Adrenal gland (tissue), 12 donors: ENCODE measurements around the gene CEP152. TPM values are rescaled to one million over a fixed set of nuclear protein-coding genes. Genes with fewer than 3 reads are reported as not detected.

Source experiments
- DNase-seq, 7 donors: peaks; one replicate each; pipeline ENCODE4 v3.0.0-alpha.2; 2019 to 2020
- H3K27ac ChIP-seq, 5 donors: fragments of 200-600 bp; sonication (generic) in 4 of 5; 1 replicate in 3 of 5; 2 replicates in 2 of 5; pipeline versions ENCODE4 v1.5.1 to v1.8.0; 2016 to 2020; ENCODE audit warnings: mild to moderate bottlenecking in 1 of 5
- H3K27me3 ChIP-seq: fragments of 200-600 bp; 2 replicates; pipeline ENCODE4 v1.8.0; 2021
- H3K36me3 ChIP-seq, 2 donors: fragments of 200-600 bp; replicated peaks in 1 of 2; 1 replicate in 1 of 2; 2 replicates in 1 of 2; pipeline versions ENCODE4 v1.5.1 to v1.8.0; 2018 to 2022
- H3K4me1 ChIP-seq, 2 donors: fragments of 200-600 bp; replicated peaks in 1 of 2; 1 replicate in 1 of 2; 2 replicates in 1 of 2; pipeline versions ENCODE4 v1.5.1 to v1.8.0; 2018 to 2021
- H3K4me3 ChIP-seq, 4 donors: fragments of 200-600 bp; sonication (generic) in 3 of 4; one replicate each; pipeline ENCODE4 v1.5.1; 2016 to 2018
- H3K9me3 ChIP-seq, 3 donors: fragments of 200-600 bp; sonication (generic) in 1 of 3; replicated peaks in 1 of 3; 1 replicate in 2 of 3; 2 replicates in 1 of 3; pipeline versions ENCODE4 v1.5.1 to v1.8.0; 2016 to 2021
- CTCF ChIP-seq, 6 experiments: fragments of 450-650 bp in 4 of 6; fragments of 200-600 bp in 2 of 6; sonication (generic) in 1 of 6; IDR thresholded peaks; 1 replicate in 5 of 6; 2 replicates in 1 of 6; pipeline versions ENCODE4 v1.5.1 to v1.8.0; 2016 to 2021; ENCODE audit warnings: antibody characterized with exemption in 6 of 6, mild to moderate bottlenecking in 2 of 6, moderate library complexity in 1 of 6
- POLR2A ChIP-seq, 2 donors: fragments of 450-650 bp; IDR thresholded peaks; one replicate each; pipeline ENCODE4 v1.6.1; 2017; ENCODE audit warnings: antibody characterized with exemption in 2 of 2, mild to moderate bottlenecking in 2 of 2, moderate library complexity in 1 of 2
- WGBS, 4 donors: extraction: QIAGEN DNeasy Blood & Tissue Kit in 2 of 4; methylation state at CpG; one replicate each; pipeline versions ENCODE4 v1.1.5 to v1.1.7; 2013 to 2017; 5-methylcytosine and 5-hydroxymethylcytosine counted together
- intact Hi-C, 2 donors: fragments of 100-400 bp; cut with DNase I; formaldehyde crosslinking; loops; one replicate each; pipeline versions ENCODE4 v1.14.1 to v1.15.0; 2022 to 2023
- polyA plus RNA-seq, 3 donors: library from polyadenylated mRNA; stranded (reverse); fragments of 200-250 nt in 2 of 3; fragments of 350-450 nt in 1 of 3; fragmentation: Illumina TruSeq in 1 of 3; extraction: RNeasy Lipid Tissue Mini Kit (QIAGEN cat#74804) in 1 of 3; gene quantifications; one replicate each; pipeline ENCODE4 v1.2.3, GENCODE V29; 2013 to 2014
- total RNA-seq, 9 donors: library from RNA; depleted of rRNA in 4 of 9; stranded (reverse); fragments of >200 nt in 4 of 9; fragments of 120-200 nt in 1 of 9; fragmentation: NEBNext Ultra II Directional in 1 of 9; extraction: Animal tissue kit (Norgen Biotek cat#: 25700) in 1 of 9; gene quantifications; one replicate each; pipeline versions ENCODE4 v1.1.0 to v1.2.4, GENCODE V29; 2013 to 2023
- donor health status: healthy with polysubstance abuse.
- donor health status: Bipolar disorder and iron deficiency.
- donor health status: DM: yes; HTN: yes; CAD: no.
- donor health status: DM: no; HTN: no; CAD: no.
- donor health status: DM: no; HTN: no; CAD: no.
- donor health status: DM: yes; HTN: yes; CAD: no.

CEP152 gene
- total and polyA plus RNA-seq, 12 donors: 1.2 to 14.4 (median 3.3) TPM

DNA sequence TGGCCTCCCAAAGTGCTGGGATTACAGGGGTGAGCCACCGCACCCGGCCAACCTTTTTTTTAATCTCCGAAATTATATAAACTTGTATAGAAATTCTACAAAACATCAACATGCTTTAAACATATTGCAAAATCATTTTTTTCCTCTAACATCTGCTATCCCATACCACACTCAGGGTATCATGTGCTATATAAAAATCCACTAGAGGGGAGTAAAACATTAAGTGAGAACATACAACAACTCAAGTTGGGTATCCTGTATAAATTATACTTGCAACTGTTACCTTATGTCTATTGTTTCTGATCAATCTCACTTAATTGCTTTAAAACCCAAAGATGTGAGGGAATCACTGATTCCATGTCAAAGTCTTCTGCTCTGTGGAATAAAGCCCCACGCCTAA, 93.4 kb downstream of the CEP152 start:
- no peak overlapping the region for H3K27ac ChIP-seq
- no peak overlapping the region for H3K4me3 ChIP-seq
- no peaks in the 10 kb centered on the region for H3K36me3 ChIP-seq
- 93 to 96% (median 95%) methylated on average over 4 of the region's 4 CpGs for WGBS, 4 donors
- intact Hi-C loops: no loop called here
- DNase-seq: no peak
- no peaks in the 10 kb centered on the region for H3K4me1 ChIP-seq
- no peaks in the 10 kb centered on the region for H3K9me3 ChIP-seq
- no peaks in the 10 kb centered on the region for H3K27me3 ChIP-seq
- no peak for TF ChIP-seq POLR2A (IDR thresholded peaks at IDR 0.05)
- TF ChIP-seq CTCF (IDR thresholded peaks at IDR 0.05): no peak

DNA sequence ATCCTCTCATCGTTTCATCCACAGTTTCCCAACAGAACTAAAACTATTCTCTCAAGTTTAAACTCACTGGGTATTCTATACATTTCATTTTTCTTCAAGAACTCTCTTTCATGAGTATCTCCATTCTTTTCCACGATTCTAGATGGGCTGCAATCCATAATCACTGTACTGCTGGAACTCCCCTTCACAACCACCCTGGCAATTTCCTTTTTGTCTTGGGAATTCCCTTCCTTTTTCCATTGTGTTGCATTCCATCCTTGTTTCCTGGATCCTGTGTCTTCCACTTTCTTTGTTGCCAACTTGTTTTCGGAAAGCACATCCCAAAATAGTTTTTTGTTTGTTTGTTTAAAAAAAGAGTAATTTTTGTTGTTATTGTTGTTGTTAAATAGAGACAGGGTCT, 98.3 kb downstream of the CEP152 start:
- WGBS, 4 donors: 69 to 82% (median 75%) methylated on average over 3 of the region's 3 CpGs
- Histone ChIP-seq H3K9me3 (peaks cover 0 to 9% (median 0%) of the 10 kb centered on the region in 3 donors), H3K27me3 (no peaks in the 10 kb centered on the region), H3K36me3 (no peaks in the 10 kb centered on the region), H3K4me3 (no peak overlapping the region), H3K27ac (no peak overlapping the region), H3K4me1 (no peaks in the 10 kb centered on the region)
- intact Hi-C loops: no loop called here
- DNase-seq: no peak
- TF ChIP-seq CTCF (IDR thresholded peaks at IDR 0.05): no peak
- no peak for TF ChIP-seq POLR2A (IDR thresholded peaks at IDR 0.05)

DNA sequence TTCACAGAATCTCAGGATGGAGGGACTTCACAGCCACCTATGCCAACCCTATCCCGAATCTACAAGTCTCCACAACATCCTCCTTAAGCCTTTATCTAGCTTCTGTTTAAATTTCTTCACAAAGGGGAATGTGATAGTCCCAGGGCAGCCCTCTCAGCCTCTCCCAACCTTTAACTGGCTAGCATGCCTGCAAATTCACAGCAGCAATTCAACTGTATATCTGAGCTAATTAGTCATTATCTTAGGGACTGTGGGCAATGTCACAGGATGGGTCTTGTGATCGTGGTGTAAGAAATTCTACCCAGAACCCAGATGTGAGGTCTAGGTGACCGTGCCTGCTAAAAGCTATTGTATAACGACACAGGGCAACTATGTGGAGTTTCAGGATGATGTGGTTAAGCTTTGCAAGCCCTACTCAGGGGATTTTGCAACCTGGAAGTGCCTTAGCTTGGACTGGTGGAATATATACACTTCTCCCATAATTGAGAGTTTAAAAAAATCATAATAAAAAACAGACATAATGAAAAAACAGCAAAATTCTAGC, 99.8 kb downstream of the CEP152 start:
- WGBS, 4 donors: 86 to 100% (median 90%) methylated on average over 4 of the region's 4 CpGs
- Histone ChIP-seq H3K4me3 (no peak overlapping the region), H3K27me3 (no peaks in the 10 kb centered on the region), H3K27ac (no peak overlapping the region), H3K9me3 (peaks cover 0 to 10% (median 0%) of the 10 kb centered on the region in 3 donors), H3K4me1 (no peaks in the 10 kb centered on the region), H3K36me3 (no peaks in the 10 kb centered on the region)
- TF ChIP-seq POLR2A (IDR thresholded peaks at IDR 0.05) (no peak), CTCF (IDR thresholded peaks at IDR 0.05) (no peak)
- intact Hi-C loops: no loop called here
- DNase-seq: no peak

DNA sequence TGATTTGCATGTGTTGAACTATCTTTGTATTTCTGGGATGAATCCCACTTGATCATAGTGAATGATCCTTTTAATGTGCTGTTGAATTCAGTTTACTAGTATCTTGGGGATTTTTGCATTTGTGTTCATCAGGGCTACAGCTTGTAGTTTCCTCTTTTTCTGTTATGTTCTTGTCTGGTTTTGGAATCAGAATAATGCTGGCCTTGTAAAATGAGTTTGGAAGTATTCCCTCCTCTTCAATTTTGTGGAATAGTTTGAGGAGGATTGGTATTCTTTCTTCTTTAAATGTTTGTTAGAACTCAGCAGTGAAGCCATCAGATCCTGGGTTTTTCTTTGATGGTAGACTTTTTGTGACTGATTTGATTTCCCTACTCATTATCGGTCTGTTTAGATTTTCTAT, 102.2 kb downstream of the CEP152 start:
- 88 to 98% (median 97%) methylated on average over 1 of the region's 1 CpG for WGBS, 4 donors
- H3K4me3 ChIP-seq: no peak overlapping the region
- H3K36me3 ChIP-seq: no peaks in the 10 kb centered on the region

GRCh38 chr15:48705381-48705780, 105.5 kb downstream of the CEP152 start:
- Histone ChIP-seq H3K4me3 (no peak overlapping the region), H3K36me3 (no peaks in the 10 kb centered on the region), H3K4me1 (no peaks in the 10 kb centered on the region), H3K9me3 (peaks cover 0 to 10% (median 0%) of the 10 kb centered on the region in 3 donors), H3K27me3 (no peaks in the 10 kb centered on the region), H3K27ac (no peak overlapping the region)
- no peak for DNase-seq
- TF ChIP-seq POLR2A (IDR thresholded peaks at IDR 0.05) (no peak), CTCF (IDR thresholded peaks at IDR 0.05) (no peak)
- intact Hi-C loops: no loop called here
- WGBS, 4 donors: 69 to 88% (median 85%) methylated on average over 1 of the region's 1 CpG

More for the DNA sequence above, 102.2 kb downstream of the CEP152 start:
- Histone ChIP-seq H3K9me3 (peaks cover 0 to 10% (median 0%) of the 10 kb centered on the region in 3 donors), H3K27me3 (no peaks in the 10 kb centered on the region), H3K27ac (no peak overlapping the region), H3K4me1 (no peaks in the 10 kb centered on the region)
- no peak for TF ChIP-seq POLR2A (IDR thresholded peaks at IDR 0.05)
- intact Hi-C loops: no loop called here
- DNase-seq: no peak
